ENCODE measurements around the gene MGAT4A.
A peak's percentile ranks its signal among the peaks of the same experiment; 100 is the strongest.
"Not testable (repeated sequence)": the region's sequence is repeated elsewhere in the genome, so short reads cannot be mapped to it uniquely, and the experiment has no call there.

MGAT4A gene

GRCh38 chr2:98605076-98605475, 125.9 kb downstream of the MGAT4A start:
- no peak overlapping the region for H3K4me3 Mint-ChIP-seq
- H3K27ac Mint-ChIP-seq = peak overlapping the region; percentile 82
- peaks cover 54% of the 10 kb centered on the region for H3K4me1 Mint-ChIP-seq
- no peaks in the 10 kb centered on the region for H3K9me3 Mint-ChIP-seq
- peaks cover 4% of the 10 kb centered on the region for H3K36me3 Mint-ChIP-seq
- no peaks in the 10 kb centered on the region for H3K27me3 Mint-ChIP-seq

DNA sequence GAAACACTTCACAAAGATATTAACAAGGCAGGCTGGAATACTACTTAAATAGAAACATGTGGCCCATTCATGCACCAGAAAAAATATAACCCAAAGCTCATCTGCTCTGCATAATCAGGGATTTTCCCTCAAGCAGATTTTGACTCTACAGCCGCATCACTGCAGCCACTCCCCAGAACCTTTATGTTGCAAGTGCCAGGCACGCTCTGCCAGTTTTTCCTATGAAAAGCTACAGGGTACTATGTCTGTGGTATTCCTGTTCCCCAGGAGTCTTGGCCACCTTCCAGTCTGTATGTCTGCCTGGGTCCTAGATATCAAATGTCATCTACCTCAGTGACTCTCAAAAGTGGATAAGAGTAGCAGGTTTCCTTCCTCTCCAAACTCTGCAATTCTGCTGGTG, 126.4 kb downstream of the MGAT4A start:
- Mint-ChIP-seq H3K4me1 (peaks cover 48% of the 10 kb centered on the region), H3K4me3 (no peak overlapping the region), H3K27ac (peak overlapping the region; percentile 82), H3K9me3 (no peaks in the 10 kb centered on the region), H3K36me3 (peaks cover 6% of the 10 kb centered on the region), H3K27me3 (no peaks in the 10 kb centered on the region)

DNA sequence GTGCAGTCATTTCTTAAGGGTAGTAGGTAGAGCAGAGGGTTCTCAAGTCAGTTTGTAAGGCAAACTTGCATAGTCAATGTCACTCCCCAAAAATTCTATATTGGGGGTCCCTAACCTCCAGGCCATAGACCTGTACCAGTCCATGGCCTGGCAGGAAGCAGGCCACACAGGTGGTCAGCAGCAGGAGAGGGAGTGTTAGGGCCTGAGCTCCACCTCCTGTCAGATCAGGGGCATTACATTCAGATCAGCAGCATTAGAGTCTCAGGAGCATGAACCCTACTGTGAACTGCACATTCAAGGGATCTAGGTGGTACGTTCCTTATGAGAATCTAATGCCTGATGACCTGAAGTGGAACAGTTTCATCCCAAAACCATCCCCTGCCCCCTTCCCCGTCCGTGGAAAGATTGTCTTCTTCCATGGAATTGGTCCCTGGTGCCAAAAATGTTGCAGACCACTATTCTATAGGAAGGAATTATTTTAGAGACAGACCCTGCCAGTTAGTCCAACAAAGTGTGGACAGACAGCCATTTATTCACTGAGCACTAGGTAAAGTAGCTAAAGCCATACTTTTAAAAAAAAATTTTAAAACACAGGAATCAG, 129.3 kb downstream of the MGAT4A start:
- Mint-ChIP-seq H3K4me1 (peaks cover 54% of the 10 kb centered on the region), H3K36me3 (peaks cover 17% of the 10 kb centered on the region), H3K27ac (no peak overlapping the region), H3K27me3 (no peaks in the 10 kb centered on the region), H3K9me3 (no peaks in the 10 kb centered on the region), H3K4me3 (no peak overlapping the region)

DNA sequence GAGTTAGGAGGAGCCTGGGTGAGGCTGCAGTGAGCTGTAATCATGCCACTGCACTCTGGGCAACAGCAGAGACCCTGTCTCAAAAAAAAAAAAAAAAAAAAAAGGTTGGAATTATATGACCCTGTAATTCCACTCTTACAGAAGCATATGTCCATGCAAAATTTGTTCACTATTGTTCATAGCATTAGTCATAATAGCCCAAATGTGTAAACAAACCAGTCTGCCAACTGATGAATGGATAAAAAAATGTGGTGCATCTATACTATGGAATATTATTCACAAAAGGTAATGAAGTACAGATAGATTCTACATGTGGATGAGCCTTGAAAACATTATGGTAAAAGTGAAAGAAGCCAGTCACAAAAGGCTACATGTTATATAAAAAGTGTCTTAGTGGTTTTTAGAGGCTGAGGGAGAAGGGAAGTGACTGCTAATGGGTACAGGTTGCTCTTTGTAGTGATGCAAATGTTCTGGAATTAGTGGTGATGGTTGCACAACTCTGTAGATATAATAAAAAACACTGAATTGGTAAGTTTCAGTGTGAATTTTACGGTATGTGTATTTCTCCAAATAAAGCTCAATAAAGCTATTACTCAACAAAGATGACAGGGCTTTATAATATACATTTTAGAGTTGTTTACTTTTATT, 132.0 kb downstream of the MGAT4A start:
- Mint-ChIP-seq H3K9me3 (no peaks in the 10 kb centered on the region), H3K4me3 (no peak overlapping the region), H3K27me3 (no peaks in the 10 kb centered on the region), H3K4me1 (peaks cover 36% of the 10 kb centered on the region), H3K27ac (peak overlapping the region; percentile 25), H3K36me3 (peaks cover 25% of the 10 kb centered on the region)

DNA sequence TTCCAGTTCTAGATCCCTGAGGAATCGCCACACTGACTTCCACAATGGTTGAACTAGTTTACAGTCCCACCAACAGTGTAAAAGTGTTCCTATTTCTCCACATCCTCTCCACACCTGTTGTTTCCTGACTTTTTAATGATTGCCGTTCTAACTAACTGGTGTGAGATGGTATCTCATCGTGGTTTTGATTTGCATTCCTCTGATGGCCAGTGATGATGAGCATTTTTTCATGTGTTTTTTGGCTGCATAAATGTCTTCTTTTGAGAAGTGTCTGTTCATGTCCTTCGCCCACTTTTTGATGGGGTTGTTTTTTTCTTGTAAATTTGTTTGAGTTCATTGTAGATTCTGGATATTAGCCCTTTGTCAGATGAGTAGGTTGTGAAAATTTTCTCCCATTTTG, 136.3 kb downstream of the MGAT4A start:
- not testable (repeated sequence) for H3K27me3 Mint-ChIP-seq, H3K27ac Mint-ChIP-seq, H3K4me3 Mint-ChIP-seq, H3K9me3 Mint-ChIP-seq
- peaks cover 32% of the 10 kb centered on the region for H3K36me3 Mint-ChIP-seq
- peaks cover 35% of the 10 kb centered on the region for H3K4me1 Mint-ChIP-seq

GRCh38 chr2:98592565-98592964, 138.4 kb downstream of the MGAT4A start:
- H3K27ac Mint-ChIP-seq = no peak overlapping the region
- no peaks in the 10 kb centered on the region for H3K27me3 Mint-ChIP-seq
- no peak overlapping the region for H3K4me3 Mint-ChIP-seq
- no peaks in the 10 kb centered on the region for H3K9me3 Mint-ChIP-seq
- H3K36me3 Mint-ChIP-seq = peaks cover 26% of the 10 kb centered on the region
- H3K4me1 Mint-ChIP-seq = peaks cover 35% of the 10 kb centered on the region

DNA sequence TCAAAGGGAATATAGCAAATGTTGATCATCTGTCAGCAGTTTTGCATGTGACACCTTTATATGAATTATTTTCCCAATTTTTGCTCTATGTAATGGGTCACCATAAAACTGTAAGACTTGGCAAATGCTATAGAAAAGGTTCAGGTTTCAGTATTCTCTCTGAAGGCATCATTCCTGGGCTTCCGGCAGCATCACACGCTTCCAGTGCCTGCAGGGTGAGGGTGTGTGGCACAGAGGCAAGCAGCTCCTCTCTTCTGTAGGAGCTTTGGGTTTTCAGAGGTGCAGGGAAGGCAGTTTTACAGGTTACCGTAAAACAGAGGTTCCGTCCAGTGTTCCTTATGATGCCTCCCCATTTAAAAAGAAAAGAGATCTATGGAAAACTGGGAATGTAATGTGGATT, 141.4 kb downstream of the MGAT4A start:
- H3K9me3 Mint-ChIP-seq = no peaks in the 10 kb centered on the region
- H3K4me3 Mint-ChIP-seq = no peak overlapping the region
- H3K27ac Mint-ChIP-seq = peak overlapping the region; percentile 83
- peaks cover 19% of the 10 kb centered on the region for H3K4me1 Mint-ChIP-seq
- H3K27me3 Mint-ChIP-seq = no peaks in the 10 kb centered on the region
- H3K36me3 Mint-ChIP-seq = peaks cover 15% of the 10 kb centered on the region

DNA sequence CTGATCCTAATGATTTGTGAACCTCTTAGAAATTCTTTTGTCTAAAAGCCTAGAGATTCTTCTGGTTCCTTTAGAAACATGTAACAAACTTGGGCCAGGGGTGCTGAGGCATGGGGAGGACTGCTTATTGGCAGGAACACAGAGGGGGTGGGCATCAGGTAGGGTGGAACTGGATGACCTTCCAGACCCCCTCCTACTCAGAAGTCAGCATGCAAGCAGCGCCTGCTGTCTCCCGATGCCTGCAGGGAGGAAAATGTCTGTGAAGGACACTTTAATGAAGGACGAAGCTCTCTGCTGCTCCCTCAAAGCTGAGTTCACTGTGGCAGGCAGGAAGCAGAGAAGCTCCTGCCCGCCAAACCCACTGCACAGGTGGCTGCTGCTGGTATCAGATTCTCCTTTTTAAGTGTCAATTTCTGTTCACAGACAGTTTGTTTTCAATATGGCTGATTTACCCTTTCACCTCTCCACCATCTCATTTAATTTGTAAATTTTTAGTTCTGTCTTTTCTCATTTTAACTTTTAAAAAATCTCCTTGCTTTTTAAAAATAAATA, 142.0 kb downstream of the MGAT4A start:
- H3K36me3 Mint-ChIP-seq = peaks cover 14% of the 10 kb centered on the region
- H3K27ac Mint-ChIP-seq = peak overlapping the region; percentile 83
- H3K4me1 Mint-ChIP-seq = peaks cover 19% of the 10 kb centered on the region
- H3K27me3 Mint-ChIP-seq = no peaks in the 10 kb centered on the region
- H3K4me3 Mint-ChIP-seq = no peak overlapping the region
- no peaks in the 10 kb centered on the region for H3K9me3 Mint-ChIP-seq

DNA sequence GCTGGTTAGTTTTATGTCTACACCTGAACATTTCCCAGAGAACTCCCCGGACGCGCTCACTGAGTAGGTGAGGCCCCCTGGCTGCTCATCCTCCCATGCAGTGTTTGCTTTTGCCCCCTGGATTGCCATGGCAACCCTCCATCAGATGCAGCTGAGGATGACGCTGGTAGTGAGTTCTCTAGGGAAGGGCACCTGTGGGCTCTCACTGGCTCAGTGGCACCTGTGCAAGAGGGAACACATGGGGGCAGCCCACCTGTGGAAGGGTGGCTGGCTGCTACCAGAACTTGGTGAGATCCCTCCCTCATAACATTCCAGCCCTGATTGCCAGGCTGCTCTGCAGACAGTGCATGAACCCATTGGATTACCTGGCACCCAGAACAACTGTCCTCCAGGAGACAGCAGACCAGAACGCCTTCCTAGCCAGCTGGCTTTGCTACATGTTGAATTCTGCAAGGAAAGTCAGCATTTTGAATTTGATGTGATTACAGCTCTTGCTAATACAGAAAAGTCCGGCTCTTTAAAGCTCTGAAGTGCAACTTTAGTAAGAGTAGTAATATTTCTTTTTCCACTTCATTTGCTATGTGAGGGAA, 144.3 kb downstream of the MGAT4A start:
- Mint-ChIP-seq H3K36me3 (peaks cover 8% of the 10 kb centered on the region), H3K4me1 (peaks cover 18% of the 10 kb centered on the region), H3K9me3 (no peaks in the 10 kb centered on the region), H3K27ac (peak overlapping the region; percentile 30), H3K4me3 (no peak overlapping the region), H3K27me3 (no peaks in the 10 kb centered on the region)

DNA sequence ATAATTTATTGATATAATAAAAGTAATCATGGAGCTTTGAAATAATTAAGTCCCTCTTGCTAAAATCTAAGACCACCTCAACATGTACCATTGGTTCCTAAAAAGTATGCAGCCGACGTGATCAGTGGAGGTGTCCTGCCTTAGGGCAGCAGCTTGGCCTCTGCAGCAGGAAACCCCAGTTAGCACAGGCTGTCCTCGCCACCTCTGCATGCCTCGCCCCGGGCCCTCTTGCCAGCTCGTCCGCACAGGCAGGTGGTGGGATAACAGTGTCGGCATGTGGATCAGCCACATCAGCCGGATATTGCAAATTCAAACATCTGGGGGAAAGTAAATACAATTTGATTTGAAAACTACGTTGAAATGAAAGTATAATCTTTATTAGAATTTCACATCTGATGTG, 145.5 kb downstream of the MGAT4A start:
- Mint-ChIP-seq H3K9me3 (no peaks in the 10 kb centered on the region), H3K27me3 (no peaks in the 10 kb centered on the region), H3K4me1 (peaks cover 10% of the 10 kb centered on the region), H3K27ac (peak overlapping the region; percentile 18), H3K4me3 (no peak overlapping the region), H3K36me3 (peaks cover 8% of the 10 kb centered on the region)

GRCh38 chr2:98583816-98584618, 146.9 kb downstream of the MGAT4A start:
- H3K27ac Mint-ChIP-seq = no peak overlapping the region
- no peak overlapping the region for H3K4me3 Mint-ChIP-seq
- peaks cover 8% of the 10 kb centered on the region for H3K36me3 Mint-ChIP-seq
- H3K4me1 Mint-ChIP-seq = peaks cover 5% of the 10 kb centered on the region
- no peaks in the 10 kb centered on the region for H3K27me3 Mint-ChIP-seq
- no peaks in the 10 kb centered on the region for H3K9me3 Mint-ChIP-seq

DNA sequence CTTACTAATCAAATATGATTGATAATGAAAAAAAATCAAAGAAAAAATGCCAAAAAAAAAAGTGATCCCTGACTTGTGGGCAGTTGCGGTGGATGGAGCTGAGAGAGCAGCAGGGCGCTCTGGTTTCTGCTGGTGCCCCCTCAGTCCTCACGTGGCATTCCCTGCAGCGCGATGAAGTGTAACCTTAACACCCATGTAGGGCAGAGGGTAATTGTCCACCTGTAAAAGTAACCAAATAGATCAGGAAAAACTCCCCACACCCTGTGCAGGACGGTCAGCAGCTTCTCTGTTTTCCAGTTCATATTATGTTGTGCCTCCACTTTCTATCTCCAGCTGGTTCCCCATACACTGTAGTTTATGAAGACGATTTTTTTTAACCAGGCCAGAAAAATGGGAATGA, 147.7 kb downstream of the MGAT4A start:
- H3K36me3 Mint-ChIP-seq = peaks cover 8% of the 10 kb centered on the region
- H3K27ac Mint-ChIP-seq = no peak overlapping the region
- no peaks in the 10 kb centered on the region for H3K9me3 Mint-ChIP-seq
- no peaks in the 10 kb centered on the region for H3K4me1 Mint-ChIP-seq
- no peak overlapping the region for H3K4me3 Mint-ChIP-seq
- H3K27me3 Mint-ChIP-seq = no peaks in the 10 kb centered on the region

DNA sequence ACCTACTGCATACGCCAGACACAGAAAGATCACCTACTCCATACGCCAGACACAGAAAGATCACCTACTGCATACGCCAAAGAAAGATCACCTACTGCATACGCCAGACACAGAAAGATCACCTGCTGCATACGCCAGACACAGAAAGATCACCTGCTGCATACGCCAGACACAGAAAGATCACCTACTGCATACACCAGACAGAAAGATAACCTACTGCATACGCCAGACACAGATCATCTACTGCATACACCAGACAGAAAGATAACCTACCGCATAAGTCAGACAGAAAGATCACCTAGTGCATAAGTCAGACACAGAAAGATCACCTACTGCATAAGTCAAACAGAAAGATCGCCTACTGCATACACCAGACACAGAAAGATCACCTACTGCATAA, 148.4 kb downstream of the MGAT4A start:
- Mint-ChIP-seq H3K36me3 (peaks cover 10% of the 10 kb centered on the region), H3K4me1 (no peaks in the 10 kb centered on the region), H3K9me3 (no peaks in the 10 kb centered on the region), H3K4me3 (no peak overlapping the region), H3K27ac (no peak overlapping the region), H3K27me3 (no peaks in the 10 kb centered on the region)

DNA sequence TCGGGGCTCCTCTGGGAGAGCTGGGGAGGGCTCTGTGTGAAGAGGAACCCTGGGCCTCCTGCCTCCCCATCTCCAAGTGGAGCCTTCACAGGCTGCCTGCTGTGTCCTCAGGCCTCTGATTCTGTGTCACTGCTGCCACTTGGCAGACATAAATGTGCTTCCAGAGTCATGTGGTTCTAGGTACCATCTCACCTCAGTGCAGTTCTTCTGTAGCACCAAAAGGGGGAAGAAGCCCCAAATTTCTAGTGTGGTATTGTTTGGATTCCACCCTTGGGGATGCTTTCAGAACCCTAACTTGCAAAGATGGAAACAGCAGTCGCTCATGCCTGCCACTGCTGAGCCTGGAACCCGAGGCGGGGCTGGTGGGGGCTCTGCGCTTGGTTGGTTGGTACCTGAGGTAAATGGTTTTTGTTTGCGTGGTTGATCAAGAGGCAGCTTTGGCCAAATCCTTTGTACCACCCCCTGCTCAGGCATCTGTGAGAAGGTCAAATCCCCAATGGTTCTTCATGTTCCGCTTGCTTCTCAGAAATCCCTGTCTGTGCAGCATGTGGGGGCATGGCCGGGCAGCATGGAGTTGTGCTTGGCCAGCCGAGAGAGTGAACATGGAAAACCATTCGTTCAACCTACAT, 150.2 kb downstream of the MGAT4A start:
- Mint-ChIP-seq H3K9me3 (no peaks in the 10 kb centered on the region), H3K4me3 (no peak overlapping the region), H3K27ac (no peak overlapping the region), H3K27me3 (no peaks in the 10 kb centered on the region), H3K4me1 (no peaks in the 10 kb centered on the region), H3K36me3 (peaks cover 10% of the 10 kb centered on the region)

- no peak overlapping the region for H3K4me3 Mint-ChIP-seq
- no peaks in the 10 kb centered on the region for H3K9me3 Mint-ChIP-seq
- H3K4me1 Mint-ChIP-seq = no peaks in the 10 kb centered on the region
- H3K27me3 Mint-ChIP-seq = no peaks in the 10 kb centered on the region
- H3K27ac Mint-ChIP-seq = no peak overlapping the region
- H3K36me3 Mint-ChIP-seq = peaks cover 10% of the 10 kb centered on the region
Measured at GRCh38 chr2:98579926-98580325, 151.0 kb downstream of the MGAT4A start.

All from activated naive CD4-positive, alpha-beta T cell treated with anti-CD3 and anti-CD28 coated beads, Interleukin-2, amount 50 U/mL, for 24 hours (primary cell).